ENCODE results near the gene TSPAN9.

DNA sequence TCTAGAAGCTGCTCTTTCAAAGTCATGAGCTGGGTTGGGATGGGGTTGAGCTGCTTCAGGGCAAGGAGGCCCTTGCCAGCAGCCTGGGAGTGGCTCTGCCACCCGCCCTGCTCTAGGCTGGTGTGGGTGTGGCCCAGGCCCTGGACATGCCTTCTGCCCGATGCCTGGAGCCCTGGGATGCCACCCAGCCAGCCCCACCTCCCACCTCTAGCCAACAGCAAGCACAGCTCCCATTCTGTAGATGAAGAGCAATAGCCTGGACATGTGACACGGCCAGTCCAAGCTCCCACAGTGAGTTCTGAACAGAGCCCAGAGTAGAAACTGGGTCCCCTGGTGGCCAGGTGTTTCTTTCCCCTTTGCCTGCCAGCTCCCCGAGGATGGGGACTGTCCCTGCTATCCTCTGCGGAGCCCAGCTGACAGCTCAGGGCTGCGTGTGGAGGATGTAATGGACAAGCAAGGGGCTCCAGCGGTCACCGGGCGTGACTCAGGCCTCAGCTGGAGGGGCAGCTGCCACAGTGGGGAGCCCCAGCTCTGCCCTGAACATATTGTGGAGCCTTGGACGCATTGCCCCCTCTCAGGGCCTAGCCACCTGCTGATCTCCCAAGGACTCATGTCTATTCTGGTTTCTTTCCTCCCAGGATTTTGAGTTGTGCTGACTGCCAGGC, 165.2 kb downstream of the TSPAN9 start:
- TF ChIP-seq, protein P1, sequence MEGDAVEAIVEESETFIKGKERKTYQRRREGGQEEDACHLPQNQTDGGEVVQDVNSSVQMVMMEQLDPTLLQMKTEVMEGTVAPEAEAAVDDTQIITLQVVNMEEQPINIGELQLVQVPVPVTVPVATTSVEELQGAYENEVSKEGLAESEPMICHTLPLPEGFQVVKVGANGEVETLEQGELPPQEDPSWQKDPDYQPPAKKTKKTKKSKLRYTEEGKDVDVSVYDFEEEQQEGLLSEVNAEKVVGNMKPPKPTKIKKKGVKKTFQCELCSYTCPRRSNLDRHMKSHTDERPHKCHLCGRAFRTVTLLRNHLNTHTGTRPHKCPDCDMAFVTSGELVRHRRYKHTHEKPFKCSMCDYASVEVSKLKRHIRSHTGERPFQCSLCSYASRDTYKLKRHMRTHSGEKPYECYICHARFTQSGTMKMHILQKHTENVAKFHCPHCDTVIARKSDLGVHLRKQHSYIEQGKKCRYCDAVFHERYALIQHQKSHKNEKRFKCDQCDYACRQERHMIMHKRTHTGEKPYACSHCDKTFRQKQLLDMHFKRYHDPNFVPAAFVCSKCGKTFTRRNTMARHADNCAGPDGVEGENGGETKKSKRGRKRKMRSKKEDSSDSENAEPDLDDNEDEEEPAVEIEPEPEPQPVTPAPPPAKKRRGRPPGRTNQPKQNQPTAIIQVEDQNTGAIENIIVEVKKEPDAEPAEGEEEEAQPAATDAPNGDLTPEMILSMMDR (IDR thresholded peaks at IDR 0.05), result no peak
- TF ChIP-seq POLR2AphosphoS5 (IDR thresholded peaks at IDR 0.05), result no peak
